K562 (cell line): ENCODE results near the gene GATA2. TPM values are rescaled to one million over a fixed set of nuclear protein-coding genes. Genes with fewer than 3 reads are reported as not detected.

Experiments used
- ATAC-seq: fragments of 200-7000 bp; cut with Tn5 transposase; 3 replicates; pipeline ENCODE4 v1.9.1; 2020; ENCODE audit warnings: moderate library complexity
- BruUV-seq: library from RNA; stranded (reverse); fragments of 400-500 nt; replicated peaks from 2 replicates; lab custom pipeline; 2021; lab: Mats Ljungman, UMichigan
- CTCF ChIA-PET: fragments of 300-600 bp; formaldehyde crosslinking; extraction: SDS; loops from one replicate; lab custom pipeline; 2021; ENCODE audit warnings: low intra/inter-chr PET ratio; lab: Yijun Ruan, JAX
- POLR2A ChIA-PET: fragments of 300-600, 350-650 bp; sonication (Branson Sonifier 250); formaldehyde crosslinking; extraction: SDS; loops from one replicate; lab custom pipeline; 2021; ENCODE audit warnings: antibody characterized with exemption, inconsistent platforms; lab: Yijun Ruan, JAX
- DNase-seq, 4 experiments: peaks; one replicate each; pipeline versions ENCODE4 v3.0.0 to v3.0.0-alpha.2; 2011 to 2018; ENCODE audit warnings: low spot score in 3 of 4, mixed read lengths in 3 of 4; ENCODE audit errors: extremely low read depth in 1 of 4
- FAIRE-seq: peaks from 2 replicates; lab custom pipeline; 2011; peaks lifted over from hg19 to GRCh38; lab: Jason Lieb, UNC
- H2AFZ ChIP-seq: 2 replicates; pipeline ENCODE4 v1.6.0; 2011; ENCODE audit warnings: low read depth, low read length, control low read depth, inconsistent platforms
- H3K27ac ChIP-seq: fragments of 200-600 bp; 3 replicates; pipeline ENCODE4 v1.8.0; 2011; ENCODE audit warnings: low read depth, mild to moderate bottlenecking, control low read depth, inconsistent platforms, low read length, moderate library complexity, mixed read lengths; ENCODE audit errors: extremely low read depth
- H3K27me3 ChIP-seq, 2 experiments: fragments of 300-600 bp in 1 of 2; 2 replicates in 1 of 2; 3 replicates in 1 of 2; pipeline versions ENCODE4 v1.6.0 to v1.8.0; 2011; ENCODE audit warnings: inconsistent platforms in 2 of 2, low read length in 2 of 2, mild to moderate bottlenecking in 1 of 2, mixed read lengths in 1 of 2, moderate library complexity in 1 of 2; ENCODE audit not compliant: control insufficient read depth in 2 of 2, insufficient read depth in 2 of 2
- H3K36me3 ChIP-seq: fragments of 300-600 bp; 3 replicates; pipeline ENCODE4 v1.8.0; 2011; ENCODE audit warnings: mild to moderate bottlenecking, low read length, inconsistent platforms; ENCODE audit not compliant: control insufficient read depth, insufficient read depth
- H3K4me1 ChIP-seq, 2 experiments: fragments of 200-600 bp in 1 of 2; replicated peaks in 1 of 2; 2 replicates in 1 of 2; 3 replicates in 1 of 2; pipeline versions ENCODE4 v1.5.1 to v1.8.0; 2011; ENCODE audit warnings: inconsistent platforms in 2 of 2, low read length in 2 of 2, mild to moderate bottlenecking in 1 of 2, mixed read lengths in 1 of 2, moderate library complexity in 1 of 2; ENCODE audit not compliant: control insufficient read depth in 2 of 2, insufficient read depth in 2 of 2
- H3K4me2 ChIP-seq: 2 replicates; pipeline ENCODE4 v1.6.1; 2011; ENCODE audit warnings: low read length, control low read depth, inconsistent platforms, mixed read lengths; ENCODE audit not compliant: insufficient read depth
- H3K4me3 ChIP-seq: fragments of 200-600 bp; sonication (generic), shearing (Covaris generic); 2 replicates; pipeline ENCODE4 v1.5.1; 2016; ENCODE audit warnings: control low read depth, inconsistent platforms
- H3K79me2 ChIP-seq: fragments of 200-600 bp; 3 replicates; pipeline ENCODE4 v1.8.0; 2011; ENCODE audit warnings: low read length, inconsistent platforms; ENCODE audit not compliant: control insufficient read depth, insufficient read depth
- H3K9ac ChIP-seq, 2 experiments: 2 replicates each; pipeline versions ENCODE4 v1.6.0 to v1.6.1; 2011; ENCODE audit warnings: low read depth in 2 of 2, low read length in 2 of 2, control low read depth in 1 of 2, inconsistent platforms in 1 of 2, mild to moderate bottlenecking in 1 of 2, mixed read lengths in 1 of 2; ENCODE audit not compliant: insufficient read depth in 1 of 2
- H3K9me1 ChIP-seq: one replicate; pipeline ENCODE4 v1.6.0; 2011; ENCODE audit warnings: inconsistent platforms, mild to moderate bottlenecking, low read length, moderate library complexity; ENCODE audit not compliant: control insufficient read depth, insufficient read depth
- H3K9me3 ChIP-seq: replicated peaks from 2 replicates; pipeline ENCODE4 v1.5.1; 2011; ENCODE audit warnings: low read depth, low read length, inconsistent platforms; ENCODE audit not compliant: control insufficient read depth, insufficient read depth
- H4K20me1 ChIP-seq: replicated peaks from 2 replicates; pipeline ENCODE4 v1.6.1; 2011; ENCODE audit warnings: low read length, inconsistent platforms, mixed read lengths; ENCODE audit not compliant: control insufficient read depth, insufficient read depth
- BCOR ChIP-seq: fragments of 450-650 bp; IDR thresholded peaks from 2 replicates; pipeline ENCODE4 v1.6.1; 2016
- CBFB ChIP-seq: sonication (generic); formaldehyde crosslinking; IDR thresholded peaks from 2 replicates; pipeline ENCODE4 v1.4.0; 2020; ENCODE audit warnings: mild to moderate bottlenecking, missing genetic modification reagents
- ESRRA ChIP-seq: fragments of 450-650 bp; IDR thresholded peaks from 2 replicates; pipeline ENCODE4 v1.6.1; 2014; ENCODE audit warnings: low read depth, mild to moderate bottlenecking, moderate library complexity, borderline replicate concordance
- HMGN3 ChIP-seq: IDR thresholded peaks from 2 replicates; pipeline ENCODE4 v1.6.1; 2011; ENCODE audit warnings: borderline replicate concordance, low read depth, mild to moderate bottlenecking, mixed read lengths, low read length; ENCODE audit not compliant: insufficient read length; ENCODE audit errors: extremely low read depth
- KDM1A ChIP-seq, 2 experiments: fragments of 450-650 bp; IDR thresholded peaks; 2 replicates each; pipeline ENCODE4 v1.6.1; 2016; ENCODE audit warnings: mild to moderate bottlenecking in 2 of 2
- NFXL1 ChIP-seq: fragments of 450-650 bp; formaldehyde crosslinking; IDR thresholded peaks from 2 replicates; pipeline ENCODE4 v1.4.0; 2021; ENCODE audit warnings: mild to moderate bottlenecking
- NR1H2 ChIP-seq: sonication (generic); formaldehyde crosslinking; IDR thresholded peaks from 2 replicates; pipeline ENCODE4 v1.4.0; 2020; ENCODE audit warnings: mild to moderate bottlenecking, missing genetic modification reagents
- NR2F6 ChIP-seq: fragments of 450-650 bp; formaldehyde crosslinking; IDR thresholded peaks from 2 replicates; pipeline ENCODE4 v1.4.0; 2020; ENCODE audit warnings: mild to moderate bottlenecking
- PURB ChIP-seq: sonication (generic); formaldehyde crosslinking; IDR thresholded peaks from 2 replicates; pipeline ENCODE4 v1.9.0; 2021; ENCODE audit warnings: low read depth, mild to moderate bottlenecking, missing genetic modification reagents
- RAD21 ChIP-seq, 2 experiments: fragments of 250-450 bp in 1 of 2; fragments of 450-650 bp in 1 of 2; sonication (Bioruptor Pico) in 1 of 2; formaldehyde crosslinking in 1 of 2; IDR thresholded peaks in 1 of 2; conservative IDR thresholded peaks in 1 of 2; 2 replicates each; pipeline versions ENCODE4 v1.4.0 to v1.8.0; 2020 to 2022; ENCODE audit warnings: mild to moderate bottlenecking in 2 of 2, moderate library complexity in 1 of 2
- SAP30 ChIP-seq: fragments of 200-600 bp; sonication (generic); IDR thresholded peaks from 2 replicates; pipeline ENCODE4 v1.6.1; 2012; ENCODE audit warnings: borderline replicate concordance, low read depth, mild to moderate bottlenecking, moderate library complexity, low read length, control low read depth, inconsistent platforms; ENCODE audit not compliant: insufficient read depth, poor library complexity, severe bottlenecking
- TFE3 ChIP-seq: fragments of 450-650 bp; formaldehyde crosslinking; IDR thresholded peaks from 2 replicates; pipeline ENCODE4 v1.4.0; 2020; ENCODE audit warnings: mild to moderate bottlenecking, mixed read lengths
- TGIF2 ChIP-seq: sonication (generic); formaldehyde crosslinking; IDR thresholded peaks from 2 replicates; pipeline ENCODE4 v1.8.1; 2022; ENCODE audit warnings: mild to moderate bottlenecking, missing genetic modification reagents, moderate library complexity
- ZC3H8 ChIP-seq: fragments of 450-650 bp; IDR thresholded peaks from 2 replicates; pipeline ENCODE4 v1.6.1; 2017
- ZEB2 ChIP-seq: fragments of 450-650 bp; IDR thresholded peaks from 2 replicates; pipeline ENCODE4 v1.6.1; 2016
- ZFP36 ChIP-seq: fragments of 150-350 bp; IDR thresholded peaks from 2 replicates; pipeline ENCODE4 v1.6.1; 2018; ENCODE audit warnings: low read length, low read depth; ENCODE audit not compliant: partially characterized antibody
- ZNF253 ChIP-seq: fragments of 250-450 bp; sonication (Bioruptor Pico); conservative IDR thresholded peaks from 2 replicates; pipeline ENCODE4 v1.6.1; 2021; ENCODE audit warnings: mild to moderate bottlenecking
- ZNF316 ChIP-seq: fragments of 450-650 bp; IDR thresholded peaks from 2 replicates; pipeline ENCODE4 v1.6.1; 2016
- ZNF444 ChIP-seq: fragments of 250-450 bp; sonication (Bioruptor Pico); IDR thresholded peaks from 2 replicates; pipeline ENCODE4 v1.4.0; 2020; ENCODE audit warnings: mild to moderate bottlenecking, moderate library complexity
- ZNF445 ChIP-seq: fragments of 250-450 bp; sonication (Bioruptor Pico); IDR thresholded peaks from 2 replicates; pipeline ENCODE4 v1.4.0; 2020; ENCODE audit warnings: low read depth, mild to moderate bottlenecking, moderate library complexity
- ZNF583 ChIP-seq: fragments of 250-450 bp; sonication (Bioruptor Pico); IDR thresholded peaks from 2 replicates; pipeline ENCODE4 v1.4.0; 2020
- ZNF589 ChIP-seq: fragments of 200-800 bp; sonication (Bioruptor generic); IDR thresholded peaks from 2 replicates; pipeline ENCODE4 v1.6.1; 2016; ENCODE audit warnings: low read depth, missing genetic modification characterization, missing compliant biosample characterization
- WGBS: fragments of 100-300 bp; shearing (Covaris generic); methylation state at CpG from one replicate; pipeline ENCODE4 v1.1.6; 2016; ENCODE audit warnings: low coverage, mixed read lengths; ENCODE audit not compliant: insufficient coverage; ENCODE audit errors: missing lambda C conversion rate; 5-methylcytosine and 5-hydroxymethylcytosine counted together
- in situ Hi-C: fragments of 300-500 bp; cut with MboI; formaldehyde crosslinking; loops from 4 replicates; pipeline ENCODE4 v1.15.0; 2018; ENCODE audit warnings: inconsistent platforms, mixed read lengths
- intact Hi-C: fragments of 100-400 bp; cut with micrococcal nuclease; formaldehyde crosslinking; loops from 2 replicates; pipeline ENCODE4 v1.14.2; 2022
- polyA plus RNA-seq, 8 experiments: library from polyadenylated mRNA; depleted of rRNA in 4 of 8; stranded (reverse) in 5 of 8; unstranded in 3 of 8; fragments of >200 nt; fragmentation: Nextera tagmentation in 2 of 8; fragmentation: Illumina TruSeq in 1 of 8; extraction: Ambion mirVana in 2 of 8; extraction: Trizol in 1 of 8; gene quantifications; 2 replicates each; pipeline versions ENCODE4 v1.2.1 to v1.2.3, GENCODE V29; 2011 to 2014; ENCODE audit warnings: inconsistent platforms in 1 of 8, missing spikeins in 1 of 8
- total RNA-seq, 7 experiments: library from RNA; depleted of rRNA in 6 of 7; stranded (reverse); fragments of >200 nt in 6 of 7; fragmentation: Illumina TruSeq in 2 of 7; extraction: Trizol in 2 of 7; gene quantifications; 2 replicates each; pipeline versions ENCODE4 v1.2.1 to v1.2.3, GENCODE V29; 2011 to 2021; ENCODE audit warnings: low replicate concordance in 1 of 7

Gene GATA2
- total and polyA plus RNA-seq, 9 of the 15 experiments (the other 6 are each of a cell fraction or from before 2014, with no cell fraction given): 8.5 to 218 (median 50.8) TPM

- TF ChIP-seq NFXL1 (CRISPR knock-in tag) (no peak), ZNF583 (CRISPR knock-in tag) (no peak), ZC3H8 (no peak), TFE3 (CRISPR knock-in tag) (no peak)
- TF ChIP-seq, all 486 proteins: peak for 0
Observed at GRCh38 chr3:128468791-128469527, 24.0 kb downstream of the GATA2 start (continued).

- Histone ChIP-seq H3K27me3 (peaks cover 4 to 21% of the 10 kb centered on the region in 2 experiments; a peak in 4 of 5 replicates), H3K9me1 (peaks cover 3% of the 10 kb centered on the region), H3K4me1 (peaks cover 15 to 30% of the 10 kb centered on the region in 2 experiments; a peak in 4 of 5 replicates), H3K4me3 (no peak overlapping the region), H2AFZ (no peak overlapping the region), H4K20me1 (no peaks in the 10 kb centered on the region), H3K27ac (no peak overlapping the region), H3K36me3 (no peaks in the 10 kb centered on the region), H3K4me2 (no peak overlapping the region), H3K9me3 (no peaks in the 10 kb centered on the region), H3K9ac (no peak overlapping the region), H3K79me2 (no peaks in the 10 kb centered on the region)
- DNase-seq (no peak), FAIRE-seq (no peak), ATAC-seq (no peak)
- no TSS peak for BruUV-seq
- in situ Hi-C loops: no loop called here
- CTCF ChIA-PET: no interaction called here
- WGBS: 53% methylated on average over 15 of the region's 17 CpGs
- intact Hi-C loops: no loop called here
- POLR2A ChIA-PET: interaction anchor here (0.7 to 1.6 kb wide), 4 partner anchors 9 to 35 kb away, joined by 3 to 7 read pairs (median 3); no protein-coding TSS in a partner anchor
- TF ChIP-seq SAP30 (no peak), ZNF445 (CRISPR knock-in tag) (no peak), NR1H2 (CRISPR knock-in tag) (no peak), TGIF2 (no peak), ZNF444 (CRISPR knock-in tag) (no peak), PURB (CRISPR knock-in tag) (no peak), ZEB2 (no peak), ZFP36 (peak; percentile 60), CBFB (CRISPR knock-in tag) (no peak), RAD21 (CRISPR knock-in tag; conservative IDR thresholded peaks at IDR 0.05 in 1 of 2, IDR thresholded peaks at IDR 0.05 in 1 of 2) (no peak), ZNF253 (no peak), KDM1A (IDR thresholded peaks at IDR 0.05) (peak in 1 of 2 experiments; percentile 37; a peak in 1 of 4 replicates), HMGN3 (no peak), ZNF589 (no peak), ESRRA (no peak), ZNF316 (no peak), BCOR (0 out of 2 replicates have a peak, but pooled peaks have one; percentile 36), NR2F6 (CRISPR knock-in tag) (no peak)
Observed at GRCh38 chr3:128468285-128468790, 24.7 kb downstream of the GATA2 start.
